Activated CD8-positive, alpha-beta T cell treated with anti-CD3 and anti-CD28 coated beads for 36 hours (primary cell): ENCODE results near the gene CPXM1. TPM values are rescaled to one million over a fixed set of nuclear protein-coding genes. Genes with fewer than 3 reads are reported as not detected.

ENCODE experiments used
- ATAC-seq: fragments of 200-7000 bp; cut with Tn5 transposase; one replicate; pipeline ENCODE4 v1.10.0; 2021; ENCODE audit warnings: mild to moderate bottlenecking, moderate library complexity
- CTCF ChIA-PET: fragments of 350-600 bp; sonication (Branson Sonifier 250); formaldehyde crosslinking; loops from one replicate; lab custom pipeline; 2021; ENCODE audit warnings: antibody characterized with exemption; lab: Charles Lee
- POLR2A ChIA-PET: fragments of 350-600 bp; sonication (Branson Sonifier 250); formaldehyde crosslinking; loops from one replicate; lab custom pipeline; 2021; ENCODE audit warnings: antibody characterized with exemption; lab: Charles Lee
- DNase-seq: peaks from one replicate; pipeline ENCODE4 v3.0.0-alpha.2; 2020
- H3K27ac Mint-ChIP-seq: one replicate; pipeline ENCODE4 v1.8.0; 2021; ENCODE audit warnings: mild to moderate bottlenecking, mixed read lengths
- H3K27me3 Mint-ChIP-seq: one replicate; pipeline ENCODE4 v1.8.0; 2021; ENCODE audit warnings: mixed read lengths
- H3K36me3 Mint-ChIP-seq: one replicate; pipeline ENCODE4 v1.8.0; 2021; ENCODE audit warnings: low read depth, mixed read lengths
- H3K4me1 Mint-ChIP-seq: one replicate; pipeline ENCODE4 v1.8.0; 2021; ENCODE audit warnings: low read depth, mixed read lengths
- H3K4me3 Mint-ChIP-seq: one replicate; pipeline ENCODE4 v1.8.0; 2021; ENCODE audit warnings: mild to moderate bottlenecking, moderate library complexity, mixed read lengths
- H3K9me3 Mint-ChIP-seq: one replicate; pipeline ENCODE4 v1.8.0; 2021; ENCODE audit warnings: mixed read lengths
- intact Hi-C: fragments of 100-400 bp; cut with micrococcal nuclease; formaldehyde crosslinking; loops from one replicate; pipeline ENCODE4 v1.10.0; 2022
- total RNA-seq, 2 experiments: library from RNA; stranded (reverse); gene quantifications; one replicate each; pipeline ENCODE4 v1.2.3, GENCODE V29; 2021
- TF ChIP-seq, protein P1 (sequence below): fragments of 200-600 bp; IDR thresholded peaks from one replicate; pipeline ENCODE4 v1.8.0; 2022; ENCODE audit warnings: antibody characterized with exemption, mild to moderate bottlenecking

CPXM1 gene
- total RNA-seq, 2 experiments from 2014 or later, result 2.0 to 2.9 TPM

DNA sequence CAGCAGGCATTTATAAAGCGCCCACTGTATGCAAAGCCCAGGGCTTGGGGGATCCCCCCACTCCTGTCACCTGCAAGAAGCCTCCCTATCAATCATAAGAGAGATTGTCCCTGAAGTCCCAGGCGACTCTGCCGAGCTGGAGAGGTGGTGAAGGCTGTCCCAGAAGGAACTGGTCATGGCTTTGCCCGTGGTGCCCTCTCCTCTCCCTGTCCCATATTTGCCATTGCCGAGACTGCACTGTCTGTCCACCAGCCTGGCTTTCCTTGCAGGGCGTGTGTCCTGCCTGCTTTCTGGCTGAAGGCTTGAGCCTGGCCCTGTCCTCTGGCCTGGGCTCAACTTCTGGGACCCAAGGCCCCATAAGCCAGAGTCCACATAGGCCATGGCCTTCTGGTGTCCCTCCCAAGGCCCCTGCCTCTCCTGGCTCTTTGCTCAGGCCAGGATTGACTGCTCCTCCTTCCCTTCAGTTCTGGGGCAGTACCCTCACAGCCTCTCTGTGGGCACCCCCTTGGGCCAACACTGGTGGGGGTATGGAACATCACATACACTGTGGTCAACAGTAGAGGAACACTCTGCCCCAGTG lies 46.9 kb downstream of the CPXM1 start:
- ChIA-PET POLR2A (no interaction called here), CTCF (interaction anchor here (0.7 to 7.3 kb wide), 30 partner anchors 8 to 277 kb away, joined by 3 to 82 read pairs (median 5); partner anchors contain the start of gene CPXM1)
- intact Hi-C loops, result no loop called here
- DNase-seq, result no peak
- Mint-ChIP-seq H3K4me3 (peak overlapping the region; percentile 74), H3K4me1 (peaks cover 26% of the 10 kb centered on the region), H3K27ac (no peak overlapping the region), H3K9me3 (no peaks in the 10 kb centered on the region), H3K36me3 (no peaks in the 10 kb centered on the region), H3K27me3 (peaks cover 34% of the 10 kb centered on the region)
- no peak for ATAC-seq
- TF ChIP-seq, protein P1, sequence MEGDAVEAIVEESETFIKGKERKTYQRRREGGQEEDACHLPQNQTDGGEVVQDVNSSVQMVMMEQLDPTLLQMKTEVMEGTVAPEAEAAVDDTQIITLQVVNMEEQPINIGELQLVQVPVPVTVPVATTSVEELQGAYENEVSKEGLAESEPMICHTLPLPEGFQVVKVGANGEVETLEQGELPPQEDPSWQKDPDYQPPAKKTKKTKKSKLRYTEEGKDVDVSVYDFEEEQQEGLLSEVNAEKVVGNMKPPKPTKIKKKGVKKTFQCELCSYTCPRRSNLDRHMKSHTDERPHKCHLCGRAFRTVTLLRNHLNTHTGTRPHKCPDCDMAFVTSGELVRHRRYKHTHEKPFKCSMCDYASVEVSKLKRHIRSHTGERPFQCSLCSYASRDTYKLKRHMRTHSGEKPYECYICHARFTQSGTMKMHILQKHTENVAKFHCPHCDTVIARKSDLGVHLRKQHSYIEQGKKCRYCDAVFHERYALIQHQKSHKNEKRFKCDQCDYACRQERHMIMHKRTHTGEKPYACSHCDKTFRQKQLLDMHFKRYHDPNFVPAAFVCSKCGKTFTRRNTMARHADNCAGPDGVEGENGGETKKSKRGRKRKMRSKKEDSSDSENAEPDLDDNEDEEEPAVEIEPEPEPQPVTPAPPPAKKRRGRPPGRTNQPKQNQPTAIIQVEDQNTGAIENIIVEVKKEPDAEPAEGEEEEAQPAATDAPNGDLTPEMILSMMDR, result no peak

DNA sequence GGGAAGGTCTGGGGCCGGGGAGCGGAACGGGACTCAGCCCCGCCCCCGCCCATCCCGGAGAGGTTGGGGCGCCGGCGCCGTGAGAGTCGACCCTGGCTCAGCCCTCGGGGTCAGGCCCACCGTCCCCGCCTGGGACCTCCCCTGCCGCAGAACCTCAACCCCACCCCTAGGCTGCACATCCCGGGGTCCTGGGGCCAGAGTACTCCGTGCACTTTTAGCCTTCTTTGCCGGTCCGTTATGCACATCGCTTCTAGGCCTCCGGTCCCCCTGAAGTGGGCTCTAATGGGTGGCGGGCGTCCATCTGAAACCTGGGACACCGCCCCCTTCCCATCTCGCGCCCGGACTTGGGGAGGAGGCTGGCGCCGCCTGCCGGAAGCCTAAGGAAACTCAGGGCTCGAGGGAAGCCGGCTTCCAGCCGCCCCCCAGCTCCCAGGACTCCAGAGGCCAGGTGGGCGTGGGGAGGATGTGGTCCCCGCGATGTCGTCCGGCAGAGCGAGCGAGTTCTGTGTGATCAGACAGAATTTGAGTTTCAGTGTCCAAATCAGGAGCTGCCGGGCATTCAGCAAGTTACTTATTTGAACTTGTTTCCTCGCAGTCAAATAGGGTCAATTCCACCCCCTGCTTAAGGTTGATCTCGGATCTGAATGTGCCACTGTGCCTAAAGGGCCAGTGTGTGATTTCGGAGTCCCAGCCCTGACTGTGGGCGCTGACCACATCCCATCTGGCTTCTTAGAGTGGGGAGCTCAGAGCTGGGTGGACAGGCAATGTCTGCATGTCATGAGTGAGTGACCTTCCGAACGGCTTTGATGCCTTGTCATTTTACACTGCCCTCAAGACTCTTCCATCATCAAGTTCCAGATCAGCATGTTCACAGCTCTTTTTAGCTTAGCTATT lies 47.6 kb downstream of the CPXM1 start:
- POLR2A ChIA-PET, result interaction anchor here (1.2 kb wide), 1 partner anchor 11 kb away, joined by 5 read pairs; no protein-coding TSS in a partner anchor
- ATAC-seq, result peak; percentile 35
- H3K27ac Mint-ChIP-seq, result no peak overlapping the region
- H3K4me3 Mint-ChIP-seq, result peak overlapping the region; percentile 74
- H3K9me3 Mint-ChIP-seq, result no peaks in the 10 kb centered on the region
- CTCF ChIA-PET, result interaction anchor here (0.7 to 7.3 kb wide), 35 partner anchors 9 to 278 kb away, joined by 3 to 82 read pairs (median 5); partner anchors contain the start of genes CPXM1 and EBF4
- H3K27me3 Mint-ChIP-seq, result peaks cover 29% of the 10 kb centered on the region
- TF ChIP-seq, protein P1, result peak; percentile 76
- intact Hi-C loops, result no loop called here
- peaks cover 31% of the 10 kb centered on the region for H3K4me1 Mint-ChIP-seq
- peak; percentile 58 for DNase-seq
- H3K36me3 Mint-ChIP-seq, result no peaks in the 10 kb centered on the region

DNA sequence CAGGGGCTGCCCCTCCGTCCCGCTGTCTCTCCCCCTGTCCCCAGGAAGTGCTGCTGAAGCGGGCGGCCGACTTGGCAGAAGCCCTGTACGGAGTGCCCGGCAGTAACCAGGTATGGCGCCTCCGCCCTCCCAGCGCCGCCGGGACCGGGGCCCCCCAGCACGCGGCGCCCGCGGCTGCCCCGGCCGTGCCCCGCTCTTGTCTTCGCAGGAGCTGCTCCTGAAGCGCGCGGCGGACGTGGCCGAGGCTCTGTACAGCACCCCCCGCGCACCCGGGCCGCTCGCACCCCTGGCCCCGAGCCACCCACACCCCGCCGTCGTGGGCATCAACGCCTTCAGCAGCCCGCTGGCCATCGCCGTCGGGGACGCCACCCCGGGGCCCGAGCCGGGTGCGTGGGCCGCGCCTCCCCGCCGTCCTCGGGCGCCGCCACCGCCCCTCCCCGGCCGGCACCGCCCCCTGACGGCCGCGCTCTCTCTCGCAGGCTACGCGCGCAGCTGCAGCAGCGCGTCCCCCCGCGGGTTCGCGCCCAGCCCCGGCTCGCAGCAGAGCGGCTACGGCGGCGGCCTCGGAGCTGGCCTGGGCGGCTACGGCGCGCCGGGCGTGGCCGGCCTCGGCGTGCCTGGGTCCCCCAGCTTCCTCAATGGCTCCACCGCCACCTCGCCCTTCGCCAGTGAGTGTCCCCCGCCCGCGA lies 48.4 kb downstream of the CPXM1 start:
- H3K4me3 Mint-ChIP-seq, result no peak overlapping the region
- H3K27ac Mint-ChIP-seq, result no peak overlapping the region
- ATAC-seq (peak; percentile 71), DNase-seq (peak; percentile 60)
- POLR2A ChIA-PET, result interaction anchor here (1.2 kb wide), 1 partner anchor 10 kb away, joined by 5 read pairs; no protein-coding TSS in a partner anchor
- TF ChIP-seq, protein P1, result no peak
- H3K36me3 Mint-ChIP-seq, result no peaks in the 10 kb centered on the region
- H3K9me3 Mint-ChIP-seq, result no peaks in the 10 kb centered on the region
- CTCF ChIA-PET, result interaction anchor here (0.7 to 7.3 kb wide), 23 partner anchors 10 to 279 kb away, joined by 3 to 82 read pairs (median 5); partner anchors contain the start of genes CPXM1 and EBF4
- peaks cover 36% of the 10 kb centered on the region for H3K4me1 Mint-ChIP-seq
- H3K27me3 Mint-ChIP-seq, result peaks cover 27% of the 10 kb centered on the region
- intact Hi-C loops, result no loop called here

DNA sequence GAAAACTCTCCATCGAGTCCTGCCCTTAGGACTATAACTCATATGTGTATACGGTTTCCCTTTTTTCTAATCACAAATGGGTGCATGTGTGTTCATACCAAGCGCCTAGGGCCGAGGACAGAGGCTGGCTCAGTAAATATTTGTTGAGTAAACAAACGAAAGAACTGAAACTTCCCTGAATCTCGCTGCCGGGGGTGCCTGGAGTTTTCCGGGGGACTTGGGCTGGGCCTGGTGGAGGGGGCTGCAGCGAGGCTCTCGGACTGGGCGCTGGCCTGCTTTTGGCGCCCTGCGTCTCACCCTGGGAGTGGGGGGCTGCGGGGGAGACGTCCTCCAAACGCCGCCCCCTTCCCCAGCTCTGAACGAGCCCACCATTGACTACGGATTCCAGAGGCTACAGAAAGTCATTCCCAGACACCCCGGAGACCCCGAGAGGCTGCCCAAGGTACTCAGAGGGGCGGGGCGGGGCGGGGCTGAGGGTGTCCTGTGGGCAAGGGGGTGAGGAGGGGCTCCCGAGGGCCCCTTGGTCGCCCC lies 49.0 kb downstream of the CPXM1 start:
- Mint-ChIP-seq H3K27ac (no peak overlapping the region), H3K36me3 (no peaks in the 10 kb centered on the region), H3K4me1 (peaks cover 34% of the 10 kb centered on the region), H3K27me3 (peaks cover 27% of the 10 kb centered on the region), H3K9me3 (no peaks in the 10 kb centered on the region), H3K4me3 (peak overlapping the region; percentile 45)
- ATAC-seq (no peak), DNase-seq (no peak)
- POLR2A ChIA-PET, result interaction anchor here (1.2 kb wide), 1 partner anchor 10 kb away, joined by 5 read pairs; no protein-coding TSS in a partner anchor
- intact Hi-C loops, result no loop called here
- CTCF ChIA-PET, result interaction anchor here (0.9 to 7.3 kb wide), 12 partner anchors 9 to 99 kb away, joined by 3 to 82 read pairs (median 12); partner anchors contain the start of gene EBF4
- TF ChIP-seq, protein P1, result no peak
